Heart left ventricle (tissue), 16 donors: ENCODE results near the gene DNAL1. TPM values are rescaled to one million over a fixed set of nuclear protein-coding genes. Genes with fewer than 3 reads are reported as not detected.
A peak's percentile ranks its signal among the peaks of the same experiment; 100 is the strongest.

Experiments used
- ATAC-seq, 4 donors: fragments of 200-7000 bp; cut with Tn5 transposase; one replicate each; pipeline ENCODE4 v1.9.1; 2020 to 2022; ENCODE audit warnings: moderate library complexity in 4 of 4, mild to moderate bottlenecking in 3 of 4, moderate number of reproducible peaks in 1 of 4
- DNase-seq, 5 donors: peaks; one replicate each; pipeline ENCODE4 v3.0.0-alpha.2; 2020
- H3K27ac ChIP-seq, 12 donors: fragments of 200-600 bp; sonication (generic) in 4 of 12; one replicate each; pipeline versions ENCODE4 v1.5.0 to v1.8.0; 2016 to 2022; ENCODE audit warnings: mild to moderate bottlenecking in 2 of 12
- H3K27me3 ChIP-seq, 9 donors: fragments of 200-600 bp; sonication (generic) in 2 of 9; one replicate each; pipeline versions ENCODE4 v1.5.1 to v1.8.0; 2016 to 2022; ENCODE audit warnings: mild to moderate bottlenecking in 3 of 9
- H3K36me3 ChIP-seq, 9 donors: fragments of 200-600 bp; sonication (generic) in 2 of 9; one replicate each; pipeline versions ENCODE4 v1.5.0 to v1.8.0; 2018 to 2022; ENCODE audit warnings: mild to moderate bottlenecking in 2 of 9
- H3K4me1 ChIP-seq, 12 donors: fragments of 200-600 bp; sonication (generic) in 4 of 12; one replicate each; pipeline versions ENCODE4 v1.5.0 to v1.8.0; 2016 to 2022; ENCODE audit warnings: mild to moderate bottlenecking in 3 of 12
- H3K4me3 ChIP-seq, 12 donors: fragments of 200-600 bp; sonication (generic) in 4 of 12; one replicate each; pipeline versions ENCODE4 v1.5.0 to v1.8.0; 2017 to 2022; ENCODE audit warnings: mild to moderate bottlenecking in 9 of 12, moderate library complexity in 4 of 12
- H3K9me3 ChIP-seq, 12 donors: fragments of 200-600 bp; sonication (generic) in 4 of 12; one replicate each; pipeline versions ENCODE4 v1.5.0 to v1.8.0; 2016 to 2022; ENCODE audit warnings: mild to moderate bottlenecking in 1 of 12
- POLR2A ChIP-seq, 2 donors: fragments of 450-650 bp; IDR thresholded peaks; one replicate each; pipeline ENCODE4 v1.6.1; 2017; ENCODE audit warnings: antibody characterized with exemption in 2 of 2, mild to moderate bottlenecking in 2 of 2, moderate library complexity in 2 of 2
- WGBS, 4 donors: extraction: QIAGEN DNeasy Blood & Tissue Kit in 2 of 4; methylation state at CpG; one replicate each; pipeline versions ENCODE4 v1.1.5 to v1.1.7; 2013 to 2018; 5-methylcytosine and 5-hydroxymethylcytosine counted together
- intact Hi-C, 10 donors: fragments of 100-400 bp; cut with DNase I; formaldehyde crosslinking; loops; one replicate each; pipeline versions ENCODE4 v1.11.1 to v1.14.2; 2022
- polyA plus RNA-seq, 2 donors: library from polyadenylated mRNA; stranded (reverse); fragments of 200-250 nt; gene quantifications; one replicate each; pipeline ENCODE4 v1.2.3, GENCODE V29; 2013
- total RNA-seq, 9 donors: library from RNA; depleted of rRNA in 2 of 9; stranded (reverse); fragments of >200 nt in 2 of 9; fragmentation: NEBNext Ultra II Directional in 3 of 9; extraction: Animal tissue kit (Norgen Biotek cat#: 25700) in 3 of 9; gene quantifications; one replicate each; pipeline versions ENCODE4 v1.1.0 to v1.2.4, GENCODE V29; 2016 to 2023
- TF ChIP-seq, protein P1 (sequence below), 12 donors: fragments of 200-600 bp; sonication (generic) in 4 of 12; IDR thresholded peaks; one replicate each; pipeline versions ENCODE4 v1.5.0 to v1.8.0; 2018 to 2022; ENCODE audit warnings: antibody characterized with exemption in 12 of 12, mild to moderate bottlenecking in 5 of 12
- donor health status: ischemic (EF 13 %, LVEDD 7.1; RV severe dilation, severe dysfunction).
- donor health status: healthy with polysubstance abuse.
- donor health status: DM: no; HTN: yes; CAD: no.
- donor health status: DM: no; HTN: no; CAD: no.
- donor health status: ischemic (EF 25% LVEDD 6.9; RV normal size, moderate dysfunction).
- donor health status: ischemic (EF 25% LVEDD 5.7; RV mildly dilated, moderate dysfunction).
- donor health status: healthy.
- donor health status: DM: yes; HTN: yes; CAD: no.
- donor health status: ischemic (EF 35%, LVEDD 5.7; RV mildly dilated, moderate dysfunction).
- donor health status: nonischemic (EF 11% LVEDD 7.7; RV severe dilation, severe dysfunction).
- donor health status: DM: yes; HTN: yes; CAD: no.
- donor health status: PGD.
- donor health status: ischemic (EF 29% LVEDD 5.4; RV normal size, mild dysfunction).
- donor health status: nonischemic (EF 23%, LVEDD 6.1; RV moderate dilation, normal function).

The DNAL1 gene
- total and polyA plus RNA-seq, 11 donors = 5.2 to 24.5 (median 13.3) TPM

DNA sequence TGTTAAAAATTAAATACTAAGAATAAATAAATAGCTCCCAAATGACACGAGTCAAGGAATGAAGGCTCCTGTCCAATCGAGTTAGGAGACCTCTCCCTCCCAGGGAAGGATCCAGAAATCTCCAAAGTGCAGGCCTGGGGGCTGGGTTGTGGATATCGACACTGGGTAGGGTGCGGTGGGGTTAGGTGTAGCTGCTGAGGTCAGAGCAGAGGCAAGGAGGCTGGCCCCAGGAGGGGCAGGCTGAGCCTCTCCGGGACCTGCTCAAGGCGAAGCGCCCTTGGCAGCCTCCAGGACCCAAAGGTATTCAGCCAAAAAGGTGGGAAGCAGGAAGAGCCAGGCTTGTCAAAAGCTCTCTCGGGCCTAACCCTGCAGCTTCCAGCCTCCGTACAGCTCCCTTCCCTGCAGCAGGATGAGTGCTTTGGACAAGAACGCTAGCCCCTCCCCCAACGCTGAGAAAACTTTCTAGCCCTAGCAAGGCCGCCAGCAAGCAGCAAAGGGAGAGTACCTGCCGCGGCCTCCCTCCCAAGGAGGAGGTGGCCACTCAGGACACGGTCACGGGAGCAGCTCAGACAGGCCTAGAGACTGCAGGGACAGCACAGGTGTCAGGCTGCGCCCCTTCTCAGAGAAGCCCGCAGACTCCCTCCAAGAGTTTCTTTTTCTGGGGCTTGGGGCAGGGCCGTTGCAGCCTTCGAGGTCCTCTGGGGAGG, 73.1 kb downstream of the DNAL1 start:
- no peaks in the 10 kb centered on the region for H3K27me3 ChIP-seq
- intact Hi-C loops = loop anchor here in 1 of 10 donors (10.0 kb wide), 1 partner anchor 73 kb away; the partner anchor contains the start of gene DNAL1
- H3K4me1 ChIP-seq = peaks cover 0 to 53% (median 12%) of the 10 kb centered on the region in 12 donors
- peaks cover 0 to 78% (median 74%) of the 10 kb centered on the region in 9 donors for H3K36me3 ChIP-seq
- no peaks in the 10 kb centered on the region for H3K9me3 ChIP-seq
- TF ChIP-seq, protein P1, sequence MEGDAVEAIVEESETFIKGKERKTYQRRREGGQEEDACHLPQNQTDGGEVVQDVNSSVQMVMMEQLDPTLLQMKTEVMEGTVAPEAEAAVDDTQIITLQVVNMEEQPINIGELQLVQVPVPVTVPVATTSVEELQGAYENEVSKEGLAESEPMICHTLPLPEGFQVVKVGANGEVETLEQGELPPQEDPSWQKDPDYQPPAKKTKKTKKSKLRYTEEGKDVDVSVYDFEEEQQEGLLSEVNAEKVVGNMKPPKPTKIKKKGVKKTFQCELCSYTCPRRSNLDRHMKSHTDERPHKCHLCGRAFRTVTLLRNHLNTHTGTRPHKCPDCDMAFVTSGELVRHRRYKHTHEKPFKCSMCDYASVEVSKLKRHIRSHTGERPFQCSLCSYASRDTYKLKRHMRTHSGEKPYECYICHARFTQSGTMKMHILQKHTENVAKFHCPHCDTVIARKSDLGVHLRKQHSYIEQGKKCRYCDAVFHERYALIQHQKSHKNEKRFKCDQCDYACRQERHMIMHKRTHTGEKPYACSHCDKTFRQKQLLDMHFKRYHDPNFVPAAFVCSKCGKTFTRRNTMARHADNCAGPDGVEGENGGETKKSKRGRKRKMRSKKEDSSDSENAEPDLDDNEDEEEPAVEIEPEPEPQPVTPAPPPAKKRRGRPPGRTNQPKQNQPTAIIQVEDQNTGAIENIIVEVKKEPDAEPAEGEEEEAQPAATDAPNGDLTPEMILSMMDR (IDR thresholded peaks at IDR 0.05) = no peak
- TF ChIP-seq POLR2A (IDR thresholded peaks at IDR 0.05) = no peak
- H3K27ac ChIP-seq = peak overlapping the region; percentile 15 to 96 (median 75)
- WGBS, 4 donors = 56 to 66% (median 58%) methylated on average over 13 to 20 of the region's 20 CpGs
- DNase-seq = peak in 3 of 5 donors; percentile 41 to 62 (median 62)
- peak in 2 of 4 donors; percentile 2 to 7 for ATAC-seq
- peak overlapping the region in 8 of 12 donors; percentile 15 to 55 (median 32) for H3K4me3 ChIP-seq

DNA sequence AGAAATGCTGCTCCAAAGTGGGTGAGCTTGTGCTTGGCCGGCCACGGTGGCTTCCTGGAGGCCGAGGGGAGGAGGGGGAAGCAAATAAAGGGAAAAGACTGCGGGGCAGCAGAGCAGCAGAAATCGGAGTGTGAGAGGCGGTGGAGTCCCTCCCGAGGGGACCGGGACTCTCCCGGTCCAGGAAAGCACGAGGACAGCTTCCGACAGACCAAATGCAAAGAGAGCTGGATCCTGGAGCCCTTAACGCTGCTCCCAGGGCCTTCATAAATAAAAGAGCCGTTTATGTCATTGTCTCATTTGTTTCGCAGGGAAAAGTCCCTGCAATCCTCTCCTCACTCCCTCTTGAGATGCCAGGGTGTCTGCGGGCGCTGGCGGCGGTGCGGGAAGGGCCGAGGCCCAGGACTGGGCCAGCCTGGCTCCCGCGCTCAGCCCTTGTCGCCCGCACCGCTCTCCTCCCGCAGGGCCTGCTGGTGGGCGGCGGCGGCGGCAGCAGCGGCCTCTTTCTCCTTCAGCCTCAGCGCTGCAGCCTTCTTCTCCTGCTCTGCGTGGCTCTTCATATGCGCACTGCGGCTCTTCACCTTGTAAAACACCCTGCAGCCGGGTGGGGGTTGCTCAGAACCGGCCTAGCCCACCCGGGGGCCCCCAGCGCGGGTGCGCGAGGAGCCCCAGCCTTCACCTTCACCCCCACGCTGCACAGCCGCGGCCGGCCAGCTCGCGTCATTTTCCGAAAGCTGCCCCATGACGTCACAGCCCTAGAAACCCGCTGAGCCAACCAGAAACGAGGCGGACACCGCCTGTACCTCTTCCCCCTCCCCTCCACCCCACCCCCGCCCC, 73.8 kb downstream of the DNAL1 start:
- Histone ChIP-seq H3K36me3 (peaks cover 0 to 86% (median 82%) of the 10 kb centered on the region in 9 donors), H3K4me3 (peak overlapping the region in 9 of 12 donors; percentile 15 to 55 (median 24)), H3K27ac (peak overlapping the region; percentile 15 to 96 (median 75)), H3K4me1 (peaks cover 0 to 56% (median 17%) of the 10 kb centered on the region in 12 donors), H3K27me3 (no peaks in the 10 kb centered on the region), H3K9me3 (no peaks in the 10 kb centered on the region)
- DNase-seq = peak in 2 of 5 donors; percentile 61 to 70
- ATAC-seq = peak; percentile 14 to 51 (median 42)
- WGBS, 4 donors = 54 to 72% (median 57%) methylated on average over 53 to 55 of the region's 55 CpGs
- intact Hi-C loops = loop anchor here in 1 of 10 donors (10.0 kb wide), 1 partner anchor 74 kb away; the partner anchor contains the start of gene DNAL1
- TF ChIP-seq, protein P1 (IDR thresholded peaks at IDR 0.05) = no peak
- no peak for TF ChIP-seq POLR2A (IDR thresholded peaks at IDR 0.05)

DNA sequence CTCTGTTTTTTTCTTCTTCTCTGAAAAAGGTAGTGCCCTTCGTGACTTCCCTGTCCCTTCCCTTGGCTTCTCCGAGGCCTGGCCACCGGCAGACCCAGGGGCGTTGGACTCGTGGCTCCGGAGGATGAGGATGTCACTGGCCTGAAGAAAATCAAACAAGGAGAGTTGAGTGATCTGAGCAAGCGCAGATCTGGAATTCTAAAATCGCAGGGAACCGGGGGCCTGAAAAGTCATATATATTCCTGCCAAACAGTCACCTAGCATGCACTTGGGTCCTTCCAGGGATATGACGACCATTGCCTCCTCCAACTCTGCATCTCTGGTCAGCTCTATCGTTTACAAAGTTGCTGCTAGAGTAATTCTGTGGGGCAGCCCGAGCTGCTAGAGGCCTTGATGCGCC, 74.6 kb downstream of the DNAL1 start:
- peaks cover 0 to 63% (median 22%) of the 10 kb centered on the region in 12 donors for H3K4me1 ChIP-seq
- no peak overlapping the region for H3K4me3 ChIP-seq
- peaks cover 0 to 92% (median 84%) of the 10 kb centered on the region in 9 donors for H3K36me3 ChIP-seq
- TF ChIP-seq, protein P1 (IDR thresholded peaks at IDR 0.05) = no peak
- TF ChIP-seq POLR2A (IDR thresholded peaks at IDR 0.05) = no peak
- intact Hi-C loops = loop anchor here in 1 of 10 donors (10.0 kb wide), 1 partner anchor 75 kb away; the partner anchor contains the start of gene DNAL1
- H3K27me3 ChIP-seq = no peaks in the 10 kb centered on the region
- H3K27ac ChIP-seq = peak overlapping the region in 11 of 12 donors; percentile 42 to 96 (median 77)
- ATAC-seq = no peak
- WGBS, 4 donors = 85 to 90% (median 87%) methylated on average over 13 of the region's 13 CpGs
- H3K9me3 ChIP-seq = no peaks in the 10 kb centered on the region
- DNase-seq = no peak
